GM12872 (cell line): ENCODE measurements around the gene PTGR3.

Source experiments
- TF ChIP-seq, protein P1 (sequence below): IDR thresholded peaks from 3 replicates; pipeline ENCODE4 v1.5.1; 2011; ENCODE audit warnings: low read depth, mild to moderate bottlenecking, low read length, moderate library complexity; ENCODE audit not compliant: insufficient read depth

Gene PTGR3

DNA sequence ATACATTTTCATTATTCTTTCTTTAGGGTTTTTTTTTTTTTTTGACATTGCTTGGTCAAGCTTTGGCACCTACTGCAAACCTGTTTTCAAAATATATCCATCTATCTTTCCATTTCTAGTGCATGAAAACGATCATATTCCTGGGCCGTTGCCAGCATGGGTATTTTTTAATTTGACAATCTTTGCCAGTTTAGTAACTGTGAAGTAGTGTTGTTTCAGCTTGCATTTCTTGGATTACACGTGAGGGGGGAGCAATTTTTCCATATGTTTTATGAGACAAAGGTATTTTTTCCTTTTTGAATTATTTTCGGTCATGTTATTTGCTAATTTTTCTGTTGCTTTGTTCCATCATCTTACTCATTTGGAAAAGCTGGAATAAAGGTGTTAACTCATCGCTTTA, 42.5 kb upstream of the PTGR3 start:
- TF ChIP-seq, protein P1, sequence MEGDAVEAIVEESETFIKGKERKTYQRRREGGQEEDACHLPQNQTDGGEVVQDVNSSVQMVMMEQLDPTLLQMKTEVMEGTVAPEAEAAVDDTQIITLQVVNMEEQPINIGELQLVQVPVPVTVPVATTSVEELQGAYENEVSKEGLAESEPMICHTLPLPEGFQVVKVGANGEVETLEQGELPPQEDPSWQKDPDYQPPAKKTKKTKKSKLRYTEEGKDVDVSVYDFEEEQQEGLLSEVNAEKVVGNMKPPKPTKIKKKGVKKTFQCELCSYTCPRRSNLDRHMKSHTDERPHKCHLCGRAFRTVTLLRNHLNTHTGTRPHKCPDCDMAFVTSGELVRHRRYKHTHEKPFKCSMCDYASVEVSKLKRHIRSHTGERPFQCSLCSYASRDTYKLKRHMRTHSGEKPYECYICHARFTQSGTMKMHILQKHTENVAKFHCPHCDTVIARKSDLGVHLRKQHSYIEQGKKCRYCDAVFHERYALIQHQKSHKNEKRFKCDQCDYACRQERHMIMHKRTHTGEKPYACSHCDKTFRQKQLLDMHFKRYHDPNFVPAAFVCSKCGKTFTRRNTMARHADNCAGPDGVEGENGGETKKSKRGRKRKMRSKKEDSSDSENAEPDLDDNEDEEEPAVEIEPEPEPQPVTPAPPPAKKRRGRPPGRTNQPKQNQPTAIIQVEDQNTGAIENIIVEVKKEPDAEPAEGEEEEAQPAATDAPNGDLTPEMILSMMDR, result no peak

DNA sequence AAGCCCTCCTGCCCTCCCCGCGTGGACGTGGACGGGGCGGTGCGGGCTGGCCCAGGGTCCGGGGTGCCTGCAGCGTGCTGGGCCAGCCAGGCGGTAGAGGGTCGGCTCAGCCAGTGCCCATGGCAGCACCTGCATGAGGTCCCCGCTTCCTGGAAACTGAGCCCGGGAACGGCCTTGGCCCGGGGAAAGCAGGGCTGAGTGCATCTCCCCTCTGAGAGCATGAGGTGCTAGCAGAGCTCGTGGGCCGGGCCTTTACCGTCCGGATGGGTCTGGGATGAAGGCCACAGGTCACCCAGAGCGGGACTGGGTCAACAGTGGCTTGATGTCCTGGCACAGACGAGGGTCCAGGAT, 41.5 kb upstream of the PTGR3 start:
- TF ChIP-seq, protein P1, result no peak

DNA sequence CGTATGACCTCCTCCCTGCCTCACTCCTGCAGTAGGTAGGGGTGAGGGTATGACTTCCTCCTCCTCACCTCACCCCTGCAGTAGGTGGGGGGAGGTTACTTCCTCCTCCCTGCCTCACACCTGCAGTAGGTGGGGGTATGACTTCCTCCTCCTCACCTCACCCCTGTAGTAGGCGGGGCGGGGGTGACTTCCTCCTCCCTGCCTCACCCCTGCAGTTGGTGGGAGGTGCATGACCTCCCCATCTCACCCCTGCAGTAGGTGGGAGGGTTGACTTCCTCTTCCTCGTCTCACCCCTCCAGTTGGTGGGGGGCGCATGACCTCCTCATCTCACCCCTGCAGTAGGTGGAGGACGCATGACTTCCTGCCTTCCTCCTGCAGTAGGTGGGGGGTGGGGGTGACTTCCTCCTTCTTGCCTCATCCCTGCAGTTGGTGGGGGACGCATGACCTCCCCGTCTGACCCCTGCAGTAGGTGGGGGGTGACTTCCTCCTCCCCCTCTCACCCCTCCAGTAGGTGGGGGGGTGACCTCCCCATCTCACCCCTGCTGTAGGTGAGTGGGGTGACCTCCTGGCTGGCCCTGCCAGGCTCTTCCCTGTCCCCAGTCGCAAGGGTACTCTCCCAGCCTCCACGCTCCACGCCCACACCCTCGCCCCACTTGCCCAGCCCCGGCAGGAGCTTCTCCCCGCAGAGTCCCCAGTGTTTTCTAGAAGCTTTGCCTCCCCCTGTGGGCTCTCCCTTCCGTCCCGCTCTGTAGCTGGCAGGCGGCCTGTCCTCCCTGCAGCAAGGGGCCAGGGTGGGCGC, 40.9 kb upstream of the PTGR3 start:
- TF ChIP-seq, protein P1, result no peak

DNA sequence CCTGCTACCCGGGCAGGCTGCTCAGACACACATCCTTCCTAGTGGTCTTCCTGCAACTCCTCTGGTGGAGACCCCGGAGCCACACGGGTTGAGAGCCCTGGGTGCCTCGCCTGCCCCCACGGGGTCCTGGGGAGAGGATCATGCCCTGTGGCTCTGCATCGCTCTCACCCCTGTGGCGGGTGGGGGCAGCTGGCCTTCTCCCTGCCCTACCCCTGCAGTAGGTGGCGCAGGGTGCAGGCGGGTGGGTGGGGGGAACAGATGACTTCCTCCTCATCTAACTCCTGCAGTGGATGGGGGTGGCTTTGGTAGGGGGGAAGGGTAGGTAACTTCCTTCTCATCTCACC, 40.2 kb upstream of the PTGR3 start:
- TF ChIP-seq, protein P1, result no peak

DNA sequence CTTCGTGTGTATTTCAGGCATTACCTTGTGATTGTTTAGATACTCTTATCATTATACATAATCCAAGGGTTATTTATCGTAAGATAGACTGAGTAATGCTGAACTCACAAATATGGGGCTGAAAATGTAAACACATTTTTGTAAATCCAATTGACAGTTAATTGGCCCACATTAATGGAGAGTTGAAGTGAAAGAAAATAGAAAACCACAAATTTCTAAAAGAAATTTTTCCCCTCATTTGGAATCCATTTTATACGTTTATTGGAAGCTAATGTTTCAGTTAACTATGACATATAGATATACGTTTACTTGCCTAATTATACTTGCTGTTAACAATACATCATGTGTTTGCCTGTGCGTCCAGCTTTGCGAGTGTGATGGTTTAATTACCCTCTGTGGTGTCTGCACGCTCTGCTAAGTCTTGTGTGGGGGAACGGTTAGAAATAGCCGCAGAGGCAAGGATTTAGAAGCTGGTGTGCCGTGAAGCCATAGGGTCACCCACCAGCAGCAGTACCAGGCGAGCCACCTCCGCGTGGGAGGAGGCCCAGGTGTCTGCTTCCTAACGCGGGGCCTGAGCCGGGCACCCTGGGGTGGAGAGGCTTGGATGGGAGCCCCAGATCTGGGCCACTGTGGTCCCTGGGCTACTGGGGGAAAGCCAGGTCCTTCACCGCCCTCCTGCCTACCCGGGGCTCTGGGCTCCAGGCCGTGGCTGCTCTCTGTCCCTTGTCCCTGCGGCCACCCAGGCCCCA, 39.7 kb upstream of the PTGR3 start:
- TF ChIP-seq, protein P1, result no peak

DNA sequence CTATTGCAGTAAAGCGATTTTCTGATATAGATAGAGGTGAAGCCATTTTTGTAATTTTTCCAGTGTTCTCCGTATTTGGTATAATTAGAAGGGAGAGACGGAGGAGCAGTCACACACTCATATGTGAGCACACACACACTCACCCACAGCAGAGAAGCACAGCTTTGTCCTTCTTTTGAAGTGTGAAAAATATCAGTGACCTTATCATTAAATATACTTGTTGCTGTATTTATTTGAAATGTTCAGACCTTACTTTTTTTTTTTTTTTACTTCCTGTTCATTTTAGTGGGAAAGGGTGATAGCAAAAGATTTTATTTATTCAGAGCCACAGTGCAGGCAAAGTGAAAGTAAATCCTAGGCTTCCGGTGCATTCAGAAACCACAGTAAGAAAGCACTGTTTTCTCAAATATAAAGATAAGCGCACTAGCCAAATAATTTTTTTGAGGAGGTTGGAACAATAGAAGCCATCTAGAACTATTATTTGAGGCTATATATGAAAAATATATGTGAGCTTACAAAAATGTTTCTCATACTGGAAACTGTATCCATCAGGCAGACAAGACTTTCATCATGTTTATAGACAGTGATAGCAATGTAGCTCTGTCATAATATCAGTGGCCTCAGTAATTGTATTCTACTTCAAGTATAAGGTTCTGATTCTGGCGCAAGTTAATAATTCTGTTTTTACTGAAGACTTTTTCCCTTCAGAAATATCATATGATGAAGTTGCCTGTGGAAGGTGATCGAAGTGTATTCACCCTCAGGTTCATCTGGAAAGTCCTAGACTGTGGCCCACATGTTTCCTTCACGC, 38.9 kb upstream of the PTGR3 start:
- TF ChIP-seq, protein P1, result no peak
